ENCODE measurements around the gene TRAF2. TPM values are rescaled to one million over a fixed set of nuclear protein-coding genes. Genes with fewer than 3 reads are reported as not detected.
A peak's percentile ranks its signal among the peaks of the same experiment; 100 is the strongest.

TRAF2 gene
- total and polyA plus RNA-seq, 2 of the 13 experiments (the other 11 are each of a cell fraction or from before 2014, with no cell fraction given): 12.4 to 13.6 TPM

GRCh38 chr9:136855461-136856078, 30.7 kb upstream of the TRAF2 start:
- Histone ChIP-seq H3K79me2 (ENCODE audit: insufficient read depth, low read length) (peaks cover 3% of the 10 kb centered on the region), H3K27me3 (ENCODE audit: control insufficient read depth in 1 of 2, insufficient read depth in 2 of 2, low read length in 2 of 2) (no peaks in the 10 kb centered on the region), H3K9ac (ENCODE audit: insufficient read depth, low read depth, low read length) (no peak overlapping the region), H2AFZ (ENCODE audit: low read length) (no peak overlapping the region), H4K20me1 (ENCODE audit: insufficient read depth, low read length) (no peaks in the 10 kb centered on the region), H3K27ac (ENCODE audit: extremely low read length, insufficient read depth, low read length) (no peak overlapping the region), H3K9me3 (ENCODE audit: low read length) (no peaks in the 10 kb centered on the region), H3K36me3 (replicated peaks in 1 of 2; ENCODE audit: control insufficient read depth in 1 of 2, insufficient read depth in 2 of 2, low read length in 2 of 2) (peaks cover 12% of the 10 kb centered on the region in 2 experiments), H3K4me2 (ENCODE audit: low read depth, low read length) (no peak overlapping the region), H3K4me3 (replicated peaks in 1 of 3; ENCODE audit: insufficient read depth in 1 of 3, low read depth in 2 of 3, low read length in 3 of 3) (no peak overlapping the region), H3K4me1 (ENCODE audit: insufficient read depth, low read length) (peaks cover 42% of the 10 kb centered on the region)
- ChIA-PET POLR2A (interaction anchor here (1.3 to 1.8 kb wide), 3 partner anchors 11 to 92 kb away, joined by 3 to 5 read pairs (median 5); partner anchors contain the start of gene EDF1), CTCF (ENCODE audit: low intra/inter-chr PET ratio, low total read pairs) (no interaction called here)
- no TSS peak for BruUV-seq (replicated peaks)
- in situ Hi-C loops (cut with HindIII; ENCODE audit: extremely low pct_ligation_motif_present, low pct_unique_long_range_greater_than_20kb): no loop called here
- DNase-seq (ENCODE audit: low spot score): no peak
- no peak for ATAC-seq
- no peak for FAIRE-seq
- intact Hi-C loops (cut with micrococcal nuclease; ENCODE audit: unreplicated experiment): no loop called here
- WGBS (ENCODE audit: low lambda C conversion rate): 95% methylated on average over 20 of the region's 26 CpGs
- TF ChIP-seq NFIB (CRISPR knock-in tag; IDR thresholded peaks at IDR 0.05; ENCODE audit: borderline replicate concordance) (no peak), ZNF704 (CRISPR knock-in tag; IDR thresholded peaks at IDR 0.05; ENCODE audit: borderline replicate concordance) (no peak), STAG1 (CRISPR knock-in tag; IDR thresholded peaks at IDR 0.05) (no peak), SMARCE1 (IDR thresholded peaks at IDR 0.05; ENCODE audit: borderline replicate concordance) (no peak), ZNF337 (CRISPR knock-in tag; IDR thresholded peaks at IDR 0.05; ENCODE audit: borderline replicate concordance, low read depth) (no peak), AGO2 (optimal IDR thresholded peaks at IDR 0.05; ENCODE audit: low read depth, low read length) (peak; percentile 84), ZNF407 (CRISPR knock-in tag; IDR thresholded peaks at IDR 0.05; ENCODE audit: not compliant biosample characterization) (no peak), AKAP8 (CRISPR knock-in tag; IDR thresholded peaks at IDR 0.05) (0 out of 2 replicates have a peak, but pooled peaks have one; percentile 46), HNRNPLL (IDR thresholded peaks at IDR 0.05; ENCODE audit: low read depth, low read length, poor library complexity, severe bottlenecking) (peak; percentile 6), RXRB (CRISPR knock-in tag; IDR thresholded peaks at IDR 0.05; ENCODE audit: borderline replicate concordance) (no peak), KDM3A (CRISPR knock-in tag; IDR thresholded peaks at IDR 0.05; ENCODE audit: low read depth) (no peak), ZNF776 (CRISPR knock-in tag; IDR thresholded peaks at IDR 0.05) (no peak), ZNF576 (CRISPR knock-in tag; IDR thresholded peaks at IDR 0.05) (no peak), ZNF766 (CRISPR knock-in tag; IDR thresholded peaks at IDR 0.05; ENCODE audit: borderline replicate concordance) (no peak)
